Measurements from ENCODE around the gene RAD9B.

RAD9B gene

GRCh38 chr12:110530511-110530910, 28.4 kb downstream of the RAD9B start:
- H3K4me3 ChIP-seq (ENCODE audit: low read length), result no peak overlapping the region
- H3K4me1 ChIP-seq (ENCODE audit: control insufficient read depth, insufficient read depth, low read length), result peaks cover 15% of the 10 kb centered on the region
- no peaks in the 10 kb centered on the region for H3K27me3 ChIP-seq (ENCODE audit: control insufficient read depth, insufficient read depth, low read length)
- peaks cover 9% of the 10 kb centered on the region for H3K36me3 ChIP-seq (ENCODE audit: insufficient read depth, low read length)
- H3K9ac ChIP-seq (ENCODE audit: low read depth, low read length), result no peak overlapping the region
- no peaks in the 10 kb centered on the region for H3K9me3 ChIP-seq (replicated peaks; ENCODE audit: low read length)
- no peak overlapping the region for H3K4me2 ChIP-seq (ENCODE audit: low read length)

GRCh38 chr12:110531741-110532333, 29.7 kb downstream of the RAD9B start:
- Histone ChIP-seq H3K9me3 (replicated peaks; ENCODE audit: low read length) (no peaks in the 10 kb centered on the region), H3K4me1 (ENCODE audit: control insufficient read depth, insufficient read depth, low read length) (peaks cover 18% of the 10 kb centered on the region), H3K4me3 (ENCODE audit: low read length) (no peak overlapping the region), H3K27me3 (ENCODE audit: control insufficient read depth, insufficient read depth, low read length) (no peaks in the 10 kb centered on the region), H3K9ac (ENCODE audit: low read depth, low read length) (no peak overlapping the region), H3K4me2 (ENCODE audit: low read length) (no peak overlapping the region), H3K36me3 (ENCODE audit: insufficient read depth, low read length) (peaks cover 23% of the 10 kb centered on the region)

GRCh38 chr12:110532644-110533043, 30.5 kb downstream of the RAD9B start:
- peaks cover 23% of the 10 kb centered on the region for H3K36me3 ChIP-seq (ENCODE audit: insufficient read depth, low read length)
- H3K27me3 ChIP-seq (ENCODE audit: control insufficient read depth, insufficient read depth, low read length), result no peaks in the 10 kb centered on the region
- H3K9me3 ChIP-seq (replicated peaks; ENCODE audit: low read length), result no peaks in the 10 kb centered on the region
- no peak overlapping the region for H3K4me3 ChIP-seq (ENCODE audit: low read length)
- H3K4me1 ChIP-seq (ENCODE audit: control insufficient read depth, insufficient read depth, low read length), result peaks cover 26% of the 10 kb centered on the region
- H3K4me2 ChIP-seq (ENCODE audit: low read length), result no peak overlapping the region
- no peak overlapping the region for H3K9ac ChIP-seq (ENCODE audit: low read depth, low read length)

- Histone ChIP-seq H3K27me3 (ENCODE audit: control insufficient read depth, insufficient read depth, low read length) (no peaks in the 10 kb centered on the region), H3K9me3 (replicated peaks; ENCODE audit: low read length) (no peaks in the 10 kb centered on the region), H3K36me3 (ENCODE audit: insufficient read depth, low read length) (peaks cover 25% of the 10 kb centered on the region), H3K9ac (ENCODE audit: low read depth, low read length) (no peak overlapping the region), H3K4me1 (ENCODE audit: control insufficient read depth, insufficient read depth, low read length) (peaks cover 30% of the 10 kb centered on the region), H3K4me2 (ENCODE audit: low read length) (no peak overlapping the region), H3K4me3 (ENCODE audit: low read length) (no peak overlapping the region)
Observed at GRCh38 chr12:110533607-110534006, 31.5 kb downstream of the RAD9B start.

GRCh38 chr12:110534811-110535210, 32.7 kb downstream of the RAD9B start:
- H3K9me3 ChIP-seq (replicated peaks; ENCODE audit: low read length), result no peaks in the 10 kb centered on the region
- H3K4me1 ChIP-seq (ENCODE audit: control insufficient read depth, insufficient read depth, low read length), result peaks cover 37% of the 10 kb centered on the region
- no peak overlapping the region for H3K4me3 ChIP-seq (ENCODE audit: low read length)
- peaks cover 36% of the 10 kb centered on the region for H3K36me3 ChIP-seq (ENCODE audit: insufficient read depth, low read length)
- H3K9ac ChIP-seq (ENCODE audit: low read depth, low read length), result no peak overlapping the region
- no peak overlapping the region for H3K4me2 ChIP-seq (ENCODE audit: low read length)
- H3K27me3 ChIP-seq (ENCODE audit: control insufficient read depth, insufficient read depth, low read length), result no peaks in the 10 kb centered on the region

GRCh38 chr12:110536834-110537604, 34.9 kb downstream of the RAD9B start:
- H3K36me3 ChIP-seq (ENCODE audit: insufficient read depth, low read length), result peaks cover 32% of the 10 kb centered on the region
- H3K9ac ChIP-seq (ENCODE audit: low read depth, low read length), result no peak overlapping the region
- peak overlapping the region; percentile 12 for H3K4me2 ChIP-seq (ENCODE audit: low read length)

GRCh38 chr12:110537605-110538409, 35.7 kb downstream of the RAD9B start:
- H3K4me1 ChIP-seq (ENCODE audit: control insufficient read depth, insufficient read depth, low read length), result peaks cover 28% of the 10 kb centered on the region
- peaks cover 32% of the 10 kb centered on the region for H3K36me3 ChIP-seq (ENCODE audit: insufficient read depth, low read length)
- H3K9ac ChIP-seq (ENCODE audit: low read depth, low read length), result no peak overlapping the region
- H3K9me3 ChIP-seq (replicated peaks; ENCODE audit: low read length), result no peaks in the 10 kb centered on the region
- no peaks in the 10 kb centered on the region for H3K27me3 ChIP-seq (ENCODE audit: control insufficient read depth, insufficient read depth, low read length)
- no peak overlapping the region for H3K4me3 ChIP-seq (ENCODE audit: low read length)
- H3K4me2 ChIP-seq (ENCODE audit: low read length), result peak overlapping the region; percentile 12

More at GRCh38 chr12:110536834-110537604, 34.9 kb downstream of the RAD9B start:
- H3K4me1 ChIP-seq (ENCODE audit: control insufficient read depth, insufficient read depth, low read length), result peaks cover 33% of the 10 kb centered on the region
- H3K9me3 ChIP-seq (replicated peaks; ENCODE audit: low read length), result no peaks in the 10 kb centered on the region
- H3K4me3 ChIP-seq (ENCODE audit: low read length), result no peak overlapping the region
- H3K27me3 ChIP-seq (ENCODE audit: control insufficient read depth, insufficient read depth, low read length), result no peaks in the 10 kb centered on the region

- Histone ChIP-seq H3K27me3 (ENCODE audit: control insufficient read depth, insufficient read depth, low read length) (no peaks in the 10 kb centered on the region), H3K4me3 (ENCODE audit: low read length) (no peak overlapping the region), H3K4me2 (ENCODE audit: low read length) (no peak overlapping the region), H3K4me1 (ENCODE audit: control insufficient read depth, insufficient read depth, low read length) (peaks cover 38% of the 10 kb centered on the region), H3K9ac (ENCODE audit: low read depth, low read length) (no peak overlapping the region), H3K9me3 (replicated peaks; ENCODE audit: low read length) (no peaks in the 10 kb centered on the region), H3K36me3 (ENCODE audit: insufficient read depth, low read length) (peaks cover 28% of the 10 kb centered on the region)
Observed at GRCh38 chr12:110538869-110539622, 36.9 kb downstream of the RAD9B start.

- Histone ChIP-seq H3K36me3 (ENCODE audit: insufficient read depth, low read length) (peaks cover 28% of the 10 kb centered on the region), H3K9ac (ENCODE audit: low read depth, low read length) (no peak overlapping the region), H3K4me2 (ENCODE audit: low read length) (no peak overlapping the region), H3K4me3 (ENCODE audit: low read length) (no peak overlapping the region), H3K9me3 (replicated peaks; ENCODE audit: low read length) (no peaks in the 10 kb centered on the region), H3K4me1 (ENCODE audit: control insufficient read depth, insufficient read depth, low read length) (peaks cover 46% of the 10 kb centered on the region), H3K27me3 (ENCODE audit: control insufficient read depth, insufficient read depth, low read length) (no peaks in the 10 kb centered on the region)
Observed at GRCh38 chr12:110540048-110540447, 37.9 kb downstream of the RAD9B start.

GRCh38 chr12:110543252-110543959, 41.3 kb downstream of the RAD9B start:
- no peaks in the 10 kb centered on the region for H3K27me3 ChIP-seq (ENCODE audit: control insufficient read depth, insufficient read depth, low read length)
- H3K9me3 ChIP-seq (replicated peaks; ENCODE audit: low read length), result no peaks in the 10 kb centered on the region
- H3K4me1 ChIP-seq (ENCODE audit: control insufficient read depth, insufficient read depth, low read length), result peaks cover 52% of the 10 kb centered on the region
- peak overlapping the region; percentile 58 for H3K4me2 ChIP-seq (ENCODE audit: low read length)
- H3K4me3 ChIP-seq (ENCODE audit: low read length), result no peak overlapping the region
- peaks cover 14% of the 10 kb centered on the region for H3K36me3 ChIP-seq (ENCODE audit: insufficient read depth, low read length)
- peak overlapping the region; percentile 8 for H3K9ac ChIP-seq (ENCODE audit: low read depth, low read length)

All from skeletal muscle satellite cell (primary cell).